HG03280 (cell line): ENCODE measurements around the gene SDK1.

Experiments
- ATAC-seq: cut with Tn5 transposase; IDR thresholded peaks from one replicate; pipeline ENCODE4 v1.9.1; 2021; ENCODE audit warnings: mild to moderate bottlenecking, moderate library complexity; ENCODE audit not compliant: unreplicated experiment

The SDK1 gene

DNA sequence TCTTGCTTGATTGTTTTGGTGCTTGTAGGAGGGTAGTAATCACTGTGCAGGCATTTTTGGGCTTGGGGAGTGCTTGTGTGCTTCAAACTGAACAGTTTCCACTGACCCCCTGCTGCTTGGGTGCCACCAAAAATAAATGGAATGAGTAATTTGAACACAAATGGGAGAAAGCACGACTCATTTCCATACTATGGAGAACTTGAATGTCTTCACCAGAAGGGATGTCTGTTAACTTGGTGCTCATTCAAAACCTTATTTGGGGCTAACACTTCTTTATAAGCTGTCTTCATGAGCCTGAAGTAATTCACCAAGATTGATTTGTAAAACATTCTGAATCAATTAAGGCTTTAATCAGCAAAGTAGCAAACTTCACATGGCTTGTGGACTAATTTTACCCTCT lies 560.3 kb downstream of the SDK1 start:
- no peak for ATAC-seq

DNA sequence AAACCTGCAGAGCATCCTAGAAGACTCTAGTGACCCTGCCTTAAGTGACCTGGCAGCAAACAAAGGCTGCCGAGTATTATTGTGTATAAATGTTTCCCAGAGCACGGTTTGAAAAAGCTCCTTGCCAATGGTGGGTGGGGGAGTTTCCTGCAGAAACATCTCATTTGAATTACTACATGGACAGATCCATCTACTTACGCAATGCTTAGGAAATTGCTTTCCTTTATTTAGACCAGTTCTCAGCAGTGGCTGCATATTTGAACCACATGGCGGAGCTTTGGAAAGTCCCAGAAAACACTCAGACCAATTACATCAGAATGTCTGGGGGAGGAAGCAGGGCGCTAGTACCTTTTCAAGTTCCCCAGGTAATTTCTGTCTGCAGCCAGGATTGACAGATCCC lies 560.9 kb downstream of the SDK1 start:
- ATAC-seq: no peak

DNA sequence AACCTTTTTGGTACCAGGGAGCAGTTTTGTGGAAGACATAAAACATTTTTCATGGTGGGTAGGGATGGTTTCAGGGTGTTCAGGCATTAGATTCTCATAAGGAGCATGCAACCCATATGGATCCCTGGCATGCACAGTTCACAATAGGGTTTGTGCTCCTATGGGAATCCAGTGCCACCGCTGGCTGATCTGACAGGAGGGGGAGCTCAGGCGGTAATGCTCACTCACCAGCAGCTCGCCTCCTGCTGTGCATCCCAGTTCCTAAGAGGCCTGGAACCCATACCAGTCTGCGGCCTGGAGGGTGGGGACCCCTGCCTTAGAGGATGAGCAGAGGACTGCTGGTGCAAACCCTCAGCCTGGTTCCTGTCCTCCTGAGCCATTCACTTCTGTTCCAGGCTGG lies 561.7 kb downstream of the SDK1 start:
- ATAC-seq: no peak

DNA sequence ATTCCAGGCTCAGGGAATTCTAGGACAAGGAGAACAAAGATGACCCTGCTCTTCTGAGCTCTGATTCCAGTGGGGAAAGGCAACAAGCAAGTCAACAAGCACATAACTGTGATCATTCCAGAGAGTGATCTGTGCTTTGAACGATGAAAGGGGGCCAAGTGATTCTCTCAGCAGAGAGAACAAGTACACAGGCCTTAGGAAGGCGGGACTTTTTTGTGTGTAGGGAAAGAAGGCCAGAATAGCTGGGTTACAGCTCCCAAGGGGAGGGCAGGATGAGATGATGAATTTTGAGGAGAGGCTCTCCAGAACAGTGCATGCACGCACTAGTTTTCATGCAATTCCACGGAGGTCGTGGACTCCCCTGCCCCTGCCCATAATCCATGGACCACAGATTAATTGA lies 565.2 kb downstream of the SDK1 start:
- ATAC-seq: no peak

DNA sequence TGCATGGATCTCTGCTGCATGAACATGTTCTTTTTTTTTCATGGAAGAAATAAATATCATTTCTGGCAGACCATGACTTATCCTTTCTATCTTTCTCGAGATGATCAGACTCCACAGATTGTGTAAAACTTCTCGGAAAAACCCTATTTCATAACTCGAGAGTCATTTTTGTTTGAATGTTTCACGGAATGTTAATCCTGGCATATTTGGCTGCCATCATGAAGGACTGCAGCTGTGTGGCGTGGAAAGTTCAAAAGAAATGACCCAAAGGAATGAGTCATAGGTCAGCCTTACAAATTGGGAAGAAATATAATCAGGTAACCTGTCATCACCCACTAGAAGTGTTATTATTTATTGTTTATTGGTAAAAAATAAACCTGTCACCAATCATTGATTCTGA lies 566.8 kb downstream of the SDK1 start:
- no peak for ATAC-seq

DNA sequence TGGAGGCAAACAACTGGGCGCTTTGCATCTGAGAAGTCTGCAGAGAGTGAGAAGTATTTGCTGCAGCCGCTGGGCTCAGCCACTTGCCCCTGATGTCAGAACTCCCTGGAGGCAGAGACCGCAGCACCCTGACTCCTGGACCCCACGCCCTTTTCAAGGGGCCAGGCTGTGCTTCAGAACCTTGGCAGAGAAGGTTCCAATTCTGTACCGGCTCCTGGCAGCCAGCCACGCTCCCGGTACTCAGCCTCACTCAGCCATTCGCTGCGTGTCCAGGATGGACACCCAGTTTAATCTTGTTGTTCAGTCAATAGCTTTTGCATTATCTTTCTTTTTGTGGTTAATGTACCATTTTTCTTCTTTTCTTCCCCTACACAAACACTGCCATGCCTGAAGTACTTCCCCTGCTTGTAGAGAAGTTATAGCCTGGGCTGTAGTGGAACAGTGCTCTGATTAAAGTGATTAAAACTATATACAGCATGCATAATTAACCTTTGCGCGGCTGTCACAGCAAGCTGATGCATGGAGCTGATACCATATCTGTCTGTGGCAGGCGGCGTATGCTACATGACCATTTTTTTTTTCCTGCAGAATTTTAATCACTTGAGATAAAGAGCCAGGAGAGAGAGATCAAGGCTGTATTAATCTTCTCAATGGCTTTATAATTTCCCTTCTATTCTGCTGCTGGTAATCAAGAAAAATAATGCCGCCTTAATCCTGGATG lies 578.5 kb downstream of the SDK1 start:
- ATAC-seq: no peak

DNA sequence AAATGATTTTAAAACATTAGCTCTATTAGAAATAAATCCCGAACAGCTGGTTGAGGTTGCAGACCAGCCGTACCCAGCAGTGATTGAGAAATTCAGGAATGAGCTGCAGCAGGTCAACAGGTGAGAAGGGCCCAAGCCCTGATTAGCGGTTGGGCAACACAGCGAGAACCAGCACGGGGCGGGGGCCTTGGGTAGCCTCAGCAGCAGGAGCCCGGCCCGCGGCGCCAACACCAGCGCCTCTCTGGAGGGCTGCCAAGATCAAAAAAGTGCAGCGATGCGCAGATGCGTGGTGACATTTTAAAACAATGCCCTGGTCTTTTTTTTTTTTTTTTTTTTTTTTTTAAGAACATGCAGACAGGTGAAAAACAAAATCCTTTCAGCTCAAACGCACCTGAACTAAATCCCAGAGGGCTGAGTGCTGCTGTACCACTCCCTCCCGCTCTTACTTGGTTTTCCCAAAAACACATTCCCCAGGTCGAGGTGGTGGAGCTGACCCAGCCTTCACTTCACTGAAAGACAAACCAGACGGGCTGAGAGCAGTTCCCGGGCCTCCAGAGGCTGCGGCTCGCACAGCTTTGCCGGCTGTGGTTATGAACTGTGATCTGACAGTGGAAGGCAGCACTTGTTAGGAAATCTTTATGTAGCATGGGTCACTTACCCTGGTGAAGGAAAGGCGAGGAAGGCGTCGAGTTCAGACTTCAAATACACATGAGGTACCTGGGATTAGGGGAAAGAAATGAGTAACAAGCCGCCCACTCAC lies 579.4 kb downstream of the SDK1 start:
- ATAC-seq: no peak

DNA sequence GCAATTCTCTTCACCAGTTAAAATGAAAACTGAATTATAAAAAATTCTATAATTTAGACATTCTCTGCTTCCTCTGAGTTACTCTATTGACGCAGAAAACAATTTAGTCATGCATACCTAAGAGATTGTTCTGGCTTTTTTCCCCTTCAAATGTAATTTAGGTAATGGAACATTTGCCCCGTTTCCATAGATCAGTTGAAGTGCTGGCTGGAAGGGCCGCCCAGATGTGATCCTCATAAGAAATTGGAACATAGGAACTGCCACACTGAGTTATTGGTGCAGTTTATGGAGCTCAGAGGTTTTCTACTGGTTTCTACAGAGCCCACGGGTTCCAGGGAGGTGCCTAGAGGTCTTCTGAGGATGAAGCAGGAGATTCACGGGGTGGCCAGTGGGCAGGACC lies 581.7 kb downstream of the SDK1 start:
- ATAC-seq: no peak

DNA sequence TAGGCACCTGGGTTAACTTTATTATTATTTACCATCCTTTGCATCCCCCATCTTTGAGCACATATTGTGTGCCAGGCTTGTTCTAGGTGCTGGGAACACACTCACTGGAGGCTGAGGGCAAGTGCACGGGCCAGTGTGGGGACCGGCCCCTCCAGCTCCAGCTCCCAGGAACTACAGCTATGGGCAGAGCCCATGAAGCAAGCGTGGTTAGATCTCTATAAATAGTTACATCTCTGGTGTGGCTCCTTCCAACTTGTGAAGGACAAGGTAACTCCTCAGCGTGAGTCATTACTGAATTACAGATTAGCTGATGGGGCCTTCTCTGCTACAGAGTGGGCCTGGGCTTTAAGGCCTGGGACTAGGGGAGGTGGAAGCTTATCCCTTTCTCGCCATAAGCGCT lies 583.5 kb downstream of the SDK1 start:
- no peak for ATAC-seq

DNA sequence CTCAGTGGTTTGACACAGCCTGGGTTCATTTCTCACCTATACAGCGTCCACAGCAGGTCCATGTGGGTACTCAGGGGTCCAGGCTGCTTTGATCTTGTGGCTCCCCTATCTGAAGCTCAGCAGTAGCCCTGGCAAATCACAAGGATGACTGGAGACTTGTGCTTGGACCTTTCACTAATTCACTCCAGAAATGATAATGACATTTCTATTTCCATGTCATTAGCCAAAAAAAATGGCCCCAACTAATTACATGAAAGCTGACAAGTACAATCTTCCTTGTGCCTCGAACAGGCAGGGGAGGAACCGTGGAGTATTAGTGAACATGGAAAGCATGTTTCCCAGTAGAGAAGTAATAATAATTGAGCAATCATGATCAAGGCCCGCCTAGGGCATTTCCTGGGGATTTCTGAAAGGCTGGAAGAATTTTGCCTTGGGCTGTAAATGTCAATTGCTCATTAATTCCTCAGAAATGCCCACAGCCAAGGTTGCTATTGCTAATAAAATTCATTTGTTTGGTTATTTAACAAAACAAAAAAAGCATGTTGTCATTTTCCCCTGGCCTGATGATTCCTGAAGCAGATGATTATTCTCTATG lies 586.1 kb downstream of the SDK1 start:
- no peak for ATAC-seq

DNA sequence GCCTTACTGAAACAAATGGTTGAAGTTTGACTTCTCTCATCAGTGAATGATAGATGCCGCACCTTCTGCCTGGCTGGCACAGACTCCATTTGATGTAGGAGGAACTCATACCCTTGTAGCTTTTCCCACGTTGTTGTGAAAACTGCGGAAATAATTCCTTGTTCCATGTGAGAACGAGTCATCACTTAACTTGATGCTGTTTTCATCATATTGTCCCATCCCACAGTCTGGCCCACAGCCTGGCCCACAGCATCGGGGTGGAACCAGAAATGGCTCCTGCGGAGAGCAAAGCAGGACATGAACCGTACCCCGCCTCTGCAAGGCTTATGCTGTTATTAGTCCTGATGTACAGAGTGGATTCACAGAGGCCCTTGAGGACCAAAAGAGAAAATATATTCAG lies 587.0 kb downstream of the SDK1 start:
- no peak for ATAC-seq

DNA sequence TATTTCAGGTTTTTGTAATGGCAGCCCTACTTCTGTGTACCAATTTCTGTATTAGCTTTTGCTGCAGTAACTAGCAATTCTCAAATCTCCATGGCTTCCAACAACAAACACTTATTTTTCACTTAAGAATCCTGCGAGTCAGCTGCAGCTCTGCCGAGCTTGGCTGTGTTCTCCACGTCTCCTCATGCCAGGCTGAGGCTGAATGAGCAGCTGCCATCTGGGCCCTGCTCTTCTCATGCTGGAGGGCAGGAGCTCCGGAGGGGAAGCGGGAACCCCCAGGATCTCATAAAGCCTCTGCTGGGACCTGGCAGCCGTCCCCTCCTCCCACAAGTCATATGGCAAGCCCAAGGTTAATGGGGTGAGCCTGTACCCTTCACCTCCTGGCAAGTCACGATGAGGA lies 591.1 kb downstream of the SDK1 start:
- ATAC-seq: no peak

DNA sequence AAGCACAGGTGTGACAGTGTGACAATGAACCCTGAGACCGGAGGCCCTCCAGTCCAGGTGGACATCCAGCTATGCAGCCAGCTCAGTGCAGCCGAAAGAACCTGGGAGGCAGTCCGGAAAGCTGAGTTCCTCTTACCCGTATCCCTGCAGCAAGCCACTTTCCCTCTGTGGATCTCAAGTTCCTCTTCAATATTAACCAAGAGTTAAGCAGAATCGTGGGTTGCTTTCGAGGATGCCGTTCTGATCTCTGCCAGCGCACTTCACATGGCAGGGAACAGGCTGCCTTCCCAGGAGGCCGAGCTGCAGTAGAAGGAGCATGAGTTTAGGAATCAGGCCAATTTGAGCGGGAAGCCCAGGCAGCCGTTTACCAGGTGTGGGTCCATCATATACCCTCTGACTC lies 591.6 kb downstream of the SDK1 start:
- no peak for ATAC-seq

DNA sequence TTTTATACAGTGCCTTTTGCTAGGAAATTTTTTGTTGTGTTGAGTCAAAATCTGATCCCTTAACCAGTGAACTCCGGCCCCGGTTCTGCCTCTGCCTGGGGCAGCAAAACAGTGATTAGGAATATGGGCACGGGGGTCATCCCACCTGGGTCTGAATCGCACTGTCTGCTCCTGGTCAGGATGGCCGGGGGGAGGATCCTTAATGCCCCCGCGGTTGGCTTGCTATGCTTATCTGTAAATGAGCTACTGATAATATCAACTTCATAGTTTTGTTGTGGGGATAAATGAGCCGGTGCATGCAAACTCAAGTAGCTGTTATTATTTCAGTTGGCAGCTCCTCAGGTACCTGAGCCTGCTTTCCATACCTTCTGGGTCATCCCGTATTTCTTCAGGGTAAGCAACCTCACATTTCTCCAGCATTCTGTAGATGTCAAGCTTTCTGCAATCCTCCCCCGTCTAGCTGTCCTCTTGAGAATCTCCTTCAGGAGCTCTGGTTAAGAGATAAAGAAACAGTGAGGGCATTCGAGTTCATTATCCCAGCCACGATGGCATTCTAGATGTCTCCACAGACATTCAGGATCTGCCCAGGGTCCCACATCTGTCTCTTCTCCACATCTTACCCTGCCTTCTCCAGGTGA lies 592.2 kb downstream of the SDK1 start:
- no peak for ATAC-seq

DNA sequence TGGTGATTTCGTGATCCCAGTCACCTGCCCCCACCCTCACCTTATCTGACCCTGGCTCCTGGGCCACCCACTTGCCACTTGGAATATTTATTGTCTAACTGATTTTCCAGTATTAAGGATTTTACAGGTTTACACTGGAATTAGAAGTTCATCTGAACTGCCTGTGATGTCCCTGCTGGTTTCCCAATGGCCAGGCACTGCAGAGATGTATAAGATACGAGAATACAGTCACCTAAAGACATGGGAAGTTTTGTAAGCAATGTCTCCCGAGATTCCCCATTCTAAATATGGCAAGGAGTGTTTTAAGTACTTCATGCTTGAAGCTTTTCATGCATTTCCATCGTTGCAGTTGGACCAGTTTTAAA lies 592.7 kb downstream of the SDK1 start:
- no peak for ATAC-seq

DNA sequence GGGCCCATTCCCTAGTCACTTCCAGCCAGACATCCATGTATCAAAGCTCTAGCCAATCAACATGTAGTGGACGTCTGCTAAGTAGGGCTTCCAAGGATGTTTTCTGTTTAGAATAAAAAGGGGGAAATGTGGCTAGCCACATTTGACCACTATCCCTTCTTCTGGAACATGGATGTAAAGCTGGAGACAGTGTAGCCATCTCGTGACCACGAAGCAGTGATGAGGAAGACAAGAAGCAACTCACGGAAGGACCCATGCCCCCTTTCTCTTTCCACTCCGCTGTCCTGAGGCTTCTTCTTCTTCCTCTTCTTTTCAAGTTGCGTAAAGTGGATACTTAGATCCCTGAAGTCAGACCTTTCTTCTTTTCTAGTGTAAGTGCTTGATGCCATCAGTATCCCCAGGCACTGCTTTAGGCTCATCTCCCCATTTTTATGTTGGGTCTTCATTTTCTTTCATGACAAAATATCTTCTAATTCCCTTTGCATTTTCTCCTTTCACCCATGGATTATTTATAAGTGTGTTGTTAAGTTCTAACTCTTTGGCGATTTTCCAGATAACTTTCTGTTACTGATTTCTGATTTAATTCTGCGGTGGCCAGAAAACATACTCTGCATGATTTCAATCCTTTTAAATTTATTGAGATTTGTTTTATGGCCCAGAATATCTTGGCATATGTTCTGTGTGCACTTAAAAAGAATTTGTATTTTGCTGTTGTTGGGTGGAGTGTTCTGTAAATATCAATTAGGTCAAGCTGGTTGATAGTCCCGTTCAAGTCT lies 594.5 kb downstream of the SDK1 start:
- no peak for ATAC-seq

DNA sequence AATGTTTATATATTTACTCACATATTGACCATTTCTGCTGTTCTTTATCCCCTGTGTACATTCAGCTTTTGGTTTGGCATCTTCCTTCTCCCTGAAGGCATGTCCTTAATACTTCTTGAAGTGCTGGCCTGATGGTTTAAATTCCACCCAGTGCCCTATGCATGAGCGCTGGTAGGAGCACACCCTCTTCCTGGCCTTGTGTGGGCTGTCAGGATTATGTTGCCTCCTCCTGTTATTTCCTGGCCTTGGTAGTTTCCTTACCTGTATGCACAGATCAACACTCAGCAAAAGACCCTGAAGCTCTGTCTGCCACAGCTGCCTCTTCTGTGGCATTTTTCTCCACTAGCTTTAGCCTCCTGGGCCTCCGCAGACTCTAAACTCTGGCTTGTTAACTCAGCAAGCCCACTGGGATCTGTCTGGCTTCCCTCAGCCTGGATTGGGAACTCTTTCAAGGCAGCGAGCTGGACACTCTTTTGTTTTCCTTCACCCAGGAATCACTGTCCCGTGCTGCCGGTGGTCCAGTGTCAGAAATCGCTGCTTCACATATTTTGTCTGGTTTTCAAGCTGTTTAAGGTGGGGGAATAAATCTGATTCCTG lies 595.2 kb downstream of the SDK1 start:
- no peak for ATAC-seq

DNA sequence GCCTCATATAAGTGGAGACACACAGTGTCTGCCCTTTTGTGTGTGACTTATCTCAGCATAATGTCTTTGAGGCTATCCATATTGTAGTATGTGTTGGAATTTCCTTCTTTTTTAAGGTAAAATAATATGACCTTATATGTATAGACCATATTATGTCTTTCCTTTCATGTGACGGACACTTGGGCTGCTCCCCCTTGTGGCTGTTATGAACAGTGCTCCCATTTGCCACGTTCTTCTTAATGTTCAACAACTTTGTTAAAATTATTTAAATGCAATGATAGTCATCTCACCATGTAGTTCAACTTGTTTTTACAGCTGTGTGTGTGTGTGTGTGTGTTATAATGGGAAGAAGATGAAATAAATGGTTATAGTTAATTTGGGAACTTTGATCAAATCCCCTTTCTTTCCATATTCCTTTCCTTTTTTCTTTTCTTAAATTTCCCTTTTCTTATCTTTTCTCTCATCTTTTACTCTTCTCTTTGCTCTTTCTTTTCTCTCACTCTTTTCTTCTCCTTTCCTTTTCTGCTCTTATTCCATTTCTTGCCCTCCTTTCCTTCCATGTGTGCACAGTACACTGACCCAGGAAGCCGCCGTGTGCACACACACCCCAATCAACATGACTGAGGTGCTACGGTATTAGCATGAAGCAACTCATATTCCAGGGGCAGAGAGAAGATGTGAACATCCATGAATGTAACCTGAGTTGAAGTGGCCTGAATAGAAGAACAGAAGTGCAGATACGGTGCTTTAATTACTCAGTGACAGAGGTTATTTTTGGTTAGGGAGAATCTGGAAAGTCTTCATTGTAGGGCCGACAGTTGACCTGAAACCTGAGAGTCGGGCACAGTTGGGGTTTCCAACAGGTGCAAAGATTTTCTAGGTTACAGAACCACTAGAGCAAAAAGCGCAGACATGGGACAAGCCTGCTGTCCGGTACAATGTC lies 596.6 kb downstream of the SDK1 start:
- ATAC-seq: no peak

DNA sequence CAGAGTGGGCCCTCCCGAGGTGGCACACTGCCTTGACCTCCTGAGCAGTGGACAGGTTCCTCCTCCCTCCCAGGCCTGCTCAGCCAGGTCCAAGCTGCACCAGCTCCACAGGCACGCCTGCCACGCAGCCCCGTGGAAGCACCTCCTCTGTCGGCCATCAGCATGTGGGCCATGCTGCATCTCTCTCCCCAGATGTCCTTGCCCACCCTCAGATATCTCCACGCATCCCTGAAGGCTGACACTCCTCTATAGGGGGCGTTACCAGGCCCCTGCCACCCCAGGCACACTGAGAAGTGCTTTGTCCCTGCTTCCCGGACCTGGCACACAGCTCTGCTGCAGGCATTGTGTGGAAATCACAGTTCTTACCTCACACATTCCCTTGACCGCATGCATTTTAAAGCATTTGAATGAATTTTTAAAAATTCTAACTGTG lies 598.5 kb downstream of the SDK1 start:
- ATAC-seq: no peak

DNA sequence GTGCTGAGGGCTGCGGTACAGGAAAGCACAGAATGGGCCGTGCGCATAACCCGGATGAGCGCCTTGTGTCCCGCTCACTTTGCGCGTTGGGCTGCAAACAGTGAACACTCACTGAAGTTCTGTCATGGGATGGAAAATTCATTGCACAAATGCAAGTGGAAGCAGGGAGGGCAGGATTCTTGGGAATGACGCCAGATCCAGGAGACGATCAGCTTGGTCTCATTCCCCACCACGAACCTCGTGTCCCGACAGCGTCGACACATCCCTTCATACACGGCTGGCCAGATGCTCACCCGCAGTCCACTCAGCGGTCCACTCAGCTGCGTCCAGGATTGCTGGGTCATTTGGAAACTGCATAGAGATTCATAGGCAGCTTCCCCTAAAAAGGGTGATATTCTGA lies 607.1 kb downstream of the SDK1 start:
- no peak for ATAC-seq
